Naive thymus-derived CD4-positive, alpha-beta T cell (primary cell): Measurements from ENCODE around the gene PRKN. TPM values are rescaled to one million over a fixed set of nuclear protein-coding genes. Genes with fewer than 3 reads are reported as not detected.
"Not testable (repeated sequence)": the region's sequence is repeated elsewhere in the genome, so short reads cannot be mapped to it uniquely, and the experiment has no call there.

ENCODE experiments used
- ATAC-seq: fragments of 150-1000 bp; cut with Tn5 transposase; 2 replicates; pipeline ENCODE4 v1.10.0; 2021; ENCODE audit warnings: mild to moderate bottlenecking, moderate library complexity
- CTCF ChIA-PET: fragments of 350-600 bp; sonication (Branson Sonifier 250); formaldehyde crosslinking; loops from one replicate; lab custom pipeline; 2021; ENCODE audit warnings: antibody characterized with exemption; lab: Charles Lee
- POLR2A ChIA-PET: fragments of 350-600 bp; sonication (Branson Sonifier 250); formaldehyde crosslinking; loops from one replicate; lab custom pipeline; 2021; ENCODE audit warnings: antibody characterized with exemption, inconsistent platforms; lab: Charles Lee
- DNase-seq, 9 donors: peaks; one replicate each; pipeline versions ENCODE4 v3.0.0 to v3.0.0-alpha.2; 2020 to 2022; ENCODE audit warnings: mixed read lengths in 1 of 9
- H3K27ac ChIP-seq: one replicate; pipeline ENCODE4 v1.7.0; 2013; ENCODE audit warnings: mild to moderate bottlenecking, low read depth, low read length, moderate library complexity
- H3K27me3 ChIP-seq, 2 donors: one replicate each; pipeline ENCODE4 v1.7.0; 2013; ENCODE audit warnings: low read length in 2 of 2, mild to moderate bottlenecking in 2 of 2, moderate library complexity in 2 of 2; ENCODE audit not compliant: control insufficient read depth in 2 of 2, insufficient read depth in 2 of 2
- H3K36me3 ChIP-seq, 3 experiments: 1 replicate in 2 of 3; 2 replicates in 1 of 3; pipeline ENCODE4 v1.7.0; 2013; ENCODE audit warnings: low read length in 3 of 3, mild to moderate bottlenecking in 3 of 3, moderate library complexity in 1 of 3; ENCODE audit not compliant: insufficient read depth in 3 of 3, control insufficient read depth in 2 of 3
- H3K4me1 ChIP-seq, 2 donors: one replicate each; pipeline ENCODE4 v1.7.0; 2013; ENCODE audit warnings: low read length in 2 of 2, mild to moderate bottlenecking in 2 of 2, moderate library complexity in 1 of 2; ENCODE audit not compliant: control insufficient read depth in 2 of 2, insufficient read depth in 2 of 2
- H3K4me3 ChIP-seq: 2 replicates; pipeline ENCODE4 v1.7.0; 2013; ENCODE audit warnings: mild to moderate bottlenecking, low read length
- H3K9me3 ChIP-seq, 3 experiments: 1 replicate in 2 of 3; 2 replicates in 1 of 3; pipeline ENCODE4 v1.7.0; 2013; ENCODE audit warnings: low read length in 3 of 3; ENCODE audit not compliant: control insufficient read depth in 2 of 3
- H3K27ac Mint-ChIP-seq, 9 donors: one replicate each; pipeline ENCODE4 v1.8.0; 2020 to 2022; ENCODE audit warnings: mixed read lengths in 9 of 9, mild to moderate bottlenecking in 8 of 9, moderate library complexity in 5 of 9, inconsistent platforms in 2 of 9
- H3K27me3 Mint-ChIP-seq, 5 donors: one replicate each; pipeline ENCODE4 v1.8.0; 2021 to 2022; ENCODE audit warnings: mixed read lengths in 5 of 5, mild to moderate bottlenecking in 1 of 5
- H3K36me3 Mint-ChIP-seq, 5 donors: one replicate each; pipeline ENCODE4 v1.8.0; 2020 to 2022; ENCODE audit warnings: mixed read lengths in 5 of 5, mild to moderate bottlenecking in 3 of 5, inconsistent platforms in 1 of 5
- H3K4me1 Mint-ChIP-seq, 7 donors: one replicate each; pipeline ENCODE4 v1.8.0; 2020 to 2022; ENCODE audit warnings: mixed read lengths in 7 of 7, mild to moderate bottlenecking in 3 of 7, inconsistent platforms in 1 of 7
- H3K4me3 Mint-ChIP-seq, 10 donors: one replicate each; pipeline ENCODE4 v1.8.0; 2020 to 2022; ENCODE audit warnings: mild to moderate bottlenecking in 10 of 10, mixed read lengths in 10 of 10, moderate library complexity in 6 of 10, inconsistent platforms in 2 of 10
- H3K9me3 Mint-ChIP-seq, 11 donors: one replicate each; pipeline ENCODE4 v1.8.0; 2020 to 2022; ENCODE audit warnings: mixed read lengths in 11 of 11, mild to moderate bottlenecking in 4 of 11, inconsistent platforms in 1 of 11, moderate library complexity in 1 of 11
- intact Hi-C, 2 donors: fragments of 100-400 bp; cut with micrococcal nuclease; formaldehyde crosslinking; loops; one replicate each; pipeline ENCODE4 v1.15.1; 2023
- polyA plus RNA-seq, 2 donors: library from polyadenylated mRNA; unstranded; fragments of 300-500 nt; fragmentation: Illumina TruSeq; gene quantifications; one replicate each; pipeline ENCODE4 v1.2.3, GENCODE V29; 2021
- total RNA-seq, 6 experiments: library from RNA in 5 of 6; stranded (reverse) in 5 of 6; gene quantifications; 1 replicate in 5 of 6; 2 replicates in 1 of 6; pipeline ENCODE4 v1.2.3 and lab custom pipeline; 2021 to 2026

Gene PRKN
- total and polyA plus RNA-seq, 7 experiments from 2014 or later: 0.44 to 10.3 (median 8.1) TPM

DNA sequence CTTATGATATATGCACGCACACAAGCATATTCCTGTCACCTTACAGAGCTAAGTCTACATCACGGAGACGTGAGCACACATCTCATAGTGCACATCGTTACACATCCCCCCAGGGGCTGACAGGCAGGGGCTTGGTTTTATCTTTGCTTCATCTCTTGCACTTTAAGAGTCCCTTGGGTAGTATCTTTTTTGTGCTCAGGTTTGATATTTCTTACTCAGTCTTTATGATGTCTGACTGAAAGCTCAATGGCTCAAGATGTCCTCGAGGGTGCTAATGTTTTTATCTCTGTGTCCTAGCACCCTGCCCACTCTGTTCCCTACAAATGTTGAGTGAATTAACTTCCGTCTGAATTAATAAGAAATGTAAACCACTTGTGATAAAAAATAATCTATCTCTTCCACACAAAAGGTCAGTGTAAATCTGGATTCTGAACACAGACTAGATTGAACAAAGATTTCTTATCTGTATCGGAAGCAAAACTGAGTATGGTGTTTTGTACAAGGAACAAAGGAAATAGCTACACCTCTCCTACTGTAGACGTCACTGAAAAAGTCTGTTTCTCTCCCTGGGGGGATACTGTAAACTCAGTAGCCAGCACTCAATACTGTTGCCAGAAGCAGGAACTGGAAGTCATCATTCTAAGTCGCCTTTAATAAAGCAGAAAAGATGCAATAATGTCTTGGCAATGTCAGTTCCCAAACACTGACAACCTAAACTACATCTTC lies 195.1 kb downstream of the PRKN start:
- Histone ChIP-seq H3K27ac (no peak overlapping the region), H3K4me1 (no peaks in the 10 kb centered on the region), H3K4me3 (no peak overlapping the region), H3K36me3 (no peaks in the 10 kb centered on the region), H3K9me3 (no peaks in the 10 kb centered on the region), H3K27me3 (no peaks in the 10 kb centered on the region)
- no peak overlapping the region for H3K4me3 Mint-ChIP-seq
- no peaks in the 10 kb centered on the region for H3K27me3 Mint-ChIP-seq
- no peaks in the 10 kb centered on the region for H3K4me1 Mint-ChIP-seq
- peaks cover 0 to 14% (median 0%) of the 10 kb centered on the region in 5 donors for H3K36me3 Mint-ChIP-seq
- POLR2A ChIA-PET: no interaction called here
- peak overlapping the region in 1 of 9 donors; percentile 47 for H3K27ac Mint-ChIP-seq
- CTCF ChIA-PET: no interaction called here
- ATAC-seq: no peak
- no peak for DNase-seq
- intact Hi-C loops: no loop called here
- peaks cover 0 to 2% (median 0%) of the 10 kb centered on the region in 11 donors for H3K9me3 Mint-ChIP-seq

DNA sequence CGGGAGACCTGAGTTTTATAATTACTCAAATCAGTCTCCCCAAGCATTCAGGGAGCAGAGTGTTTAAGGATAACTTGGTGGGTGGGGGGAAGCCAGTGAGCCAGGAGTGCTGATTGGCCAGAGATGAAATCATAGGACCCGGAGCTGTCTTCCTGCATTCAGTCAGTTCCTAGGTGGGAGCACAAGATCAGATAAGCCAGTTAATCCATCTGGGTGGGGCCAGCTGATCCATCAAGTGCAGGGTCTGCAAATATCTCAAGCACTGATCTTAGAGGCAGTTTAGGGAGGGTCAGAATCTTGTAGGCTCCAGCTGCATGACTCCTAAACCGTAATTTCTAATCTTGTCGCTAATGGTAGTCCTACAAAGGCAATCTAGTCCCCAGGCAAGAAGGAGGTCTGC lies 196.2 kb downstream of the PRKN start:
- POLR2A ChIA-PET, H3K4me1 Mint-ChIP-seq, H3K4me3 Mint-ChIP-seq, H3K27ac Mint-ChIP-seq, H3K27ac ChIP-seq, intact Hi-C loops, H3K27me3 ChIP-seq, H3K27me3 Mint-ChIP-seq, H3K4me3 ChIP-seq, CTCF ChIA-PET, H3K9me3 Mint-ChIP-seq, ATAC-seq, H3K4me1 ChIP-seq, DNase-seq, H3K36me3 ChIP-seq, H3K9me3 ChIP-seq: not testable (repeated sequence)
- H3K36me3 Mint-ChIP-seq: peaks cover 0 to 14% (median 0%) of the 10 kb centered on the region in 5 donors

- Histone ChIP-seq H3K27ac (no peak overlapping the region), H3K36me3 (no peaks in the 10 kb centered on the region), H3K4me3 (no peak overlapping the region), H3K9me3 (no peaks in the 10 kb centered on the region), H3K4me1 (no peaks in the 10 kb centered on the region), H3K27me3 (no peaks in the 10 kb centered on the region)
- no peak for DNase-seq
- peaks cover 0 to 11% (median 4%) of the 10 kb centered on the region in 5 donors for H3K36me3 Mint-ChIP-seq
- no peak overlapping the region for H3K4me3 Mint-ChIP-seq
- POLR2A ChIA-PET: no interaction called here
- CTCF ChIA-PET: no interaction called here
- peaks cover 0 to 4% (median 0%) of the 10 kb centered on the region in 11 donors for H3K9me3 Mint-ChIP-seq
- intact Hi-C loops: no loop called here
- peaks cover 0 to 3% (median 0%) of the 10 kb centered on the region in 7 donors for H3K4me1 Mint-ChIP-seq
- no peak for ATAC-seq
- H3K27ac Mint-ChIP-seq: no peak overlapping the region
- H3K27me3 Mint-ChIP-seq: no peaks in the 10 kb centered on the region
Measured at GRCh38 chr6:162528538-162528937, 199.0 kb downstream of the PRKN start.

DNA sequence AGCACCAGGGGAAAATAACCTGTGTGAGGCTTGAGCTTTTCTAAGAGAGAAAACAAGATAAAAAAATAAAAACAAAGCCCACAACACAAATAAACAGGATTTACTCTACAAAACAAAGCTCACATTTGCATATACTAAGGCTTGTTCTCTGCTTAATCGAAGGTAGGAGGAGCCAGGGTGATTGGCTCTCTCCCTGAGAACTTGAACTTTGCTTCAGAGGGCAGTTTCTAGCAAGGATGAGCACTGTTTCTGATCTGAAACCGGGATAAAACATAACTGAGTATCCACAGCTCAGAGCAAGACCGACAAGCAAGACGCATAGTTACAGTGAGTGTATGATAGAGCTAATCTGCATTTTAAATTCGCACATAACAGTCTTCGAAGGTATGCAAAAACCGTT lies 200.6 kb downstream of the PRKN start:
- H3K4me3 ChIP-seq: no peak overlapping the region
- no peaks in the 10 kb centered on the region for H3K4me1 ChIP-seq
- H3K27me3 ChIP-seq: no peaks in the 10 kb centered on the region
- no peak overlapping the region for H3K27ac ChIP-seq
- Mint-ChIP-seq H3K36me3 (peaks cover 0 to 17% (median 7%) of the 10 kb centered on the region in 5 donors), H3K4me3 (no peak overlapping the region), H3K27ac (no peak overlapping the region), H3K4me1 (peaks cover 0 to 3% (median 0%) of the 10 kb centered on the region in 7 donors), H3K27me3 (no peaks in the 10 kb centered on the region), H3K9me3 (peaks cover 0 to 8% (median 2%) of the 10 kb centered on the region in 11 donors)
- intact Hi-C loops: no loop called here
- no peaks in the 10 kb centered on the region for H3K9me3 ChIP-seq
- H3K36me3 ChIP-seq: no peaks in the 10 kb centered on the region
- POLR2A ChIA-PET: no interaction called here
- DNase-seq: no peak
- ATAC-seq: no peak
- CTCF ChIA-PET: no interaction called here

DNA sequence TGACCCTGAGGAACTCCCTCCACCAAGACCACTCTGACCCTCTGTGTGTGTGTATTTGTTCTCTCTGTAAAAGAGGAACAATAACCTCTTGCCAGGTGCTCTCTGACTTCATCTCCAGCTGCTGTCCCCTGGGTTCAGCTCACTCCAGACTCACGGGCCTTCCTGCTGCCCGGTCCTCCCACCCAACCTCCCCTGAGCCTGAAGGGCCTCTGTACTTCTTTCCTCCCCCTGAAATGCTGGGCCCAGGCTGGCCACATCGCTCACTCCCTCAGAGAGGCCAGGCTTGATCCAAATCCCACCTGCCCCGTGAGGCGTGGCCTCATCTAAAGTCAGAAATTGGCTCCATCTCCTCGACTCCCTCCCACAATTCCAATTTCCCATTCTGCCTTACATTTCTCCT lies 202.4 kb downstream of the PRKN start:
- H3K4me1 ChIP-seq: no peaks in the 10 kb centered on the region
- ATAC-seq (no peak), DNase-seq (no peak)
- H3K27ac ChIP-seq: no peak overlapping the region
- ChIA-PET CTCF (no interaction called here), POLR2A (no interaction called here)
- no peaks in the 10 kb centered on the region for H3K9me3 ChIP-seq
- peaks cover 0 to 8% (median 2%) of the 10 kb centered on the region in 11 donors for H3K9me3 Mint-ChIP-seq
- H3K4me3 ChIP-seq: no peak overlapping the region
- peaks cover 0 to 3% (median 0%) of the 10 kb centered on the region in 7 donors for H3K4me1 Mint-ChIP-seq
- H3K36me3 Mint-ChIP-seq: peaks cover 0 to 17% (median 4%) of the 10 kb centered on the region in 5 donors
- no peaks in the 10 kb centered on the region for H3K27me3 ChIP-seq
- H3K36me3 ChIP-seq: no peaks in the 10 kb centered on the region
- intact Hi-C loops: no loop called here
- H3K27ac Mint-ChIP-seq: no peak overlapping the region
- no peak overlapping the region for H3K4me3 Mint-ChIP-seq
- no peaks in the 10 kb centered on the region for H3K27me3 Mint-ChIP-seq

DNA sequence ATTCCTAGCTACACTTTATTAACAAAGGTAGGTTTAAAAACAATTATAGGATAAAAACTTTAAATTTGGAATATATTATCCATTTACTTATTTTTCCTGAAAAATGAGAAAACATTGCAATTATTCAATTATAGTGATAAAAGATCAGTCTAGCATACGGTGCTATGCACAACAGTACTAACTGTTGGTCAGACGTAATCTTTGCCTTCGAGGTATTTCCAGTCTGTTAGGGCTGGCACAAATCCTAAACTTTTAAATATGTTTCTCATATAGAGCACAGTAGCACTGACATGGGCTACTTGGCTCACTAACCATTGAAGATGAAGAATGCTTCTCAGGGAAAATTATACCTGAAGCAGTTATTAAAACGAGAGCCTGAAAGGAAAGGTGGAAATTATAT lies 214.8 kb downstream of the PRKN start:
- H3K4me1 Mint-ChIP-seq: peaks cover 0 to 6% (median 0%) of the 10 kb centered on the region in 7 donors
- DNase-seq: no peak
- intact Hi-C loops: no loop called here
- H3K4me3 Mint-ChIP-seq: no peak overlapping the region
- H3K27me3 ChIP-seq: no peaks in the 10 kb centered on the region
- H3K27ac Mint-ChIP-seq: no peak overlapping the region
- H3K27ac ChIP-seq: no peak overlapping the region
- no peak for ATAC-seq
- peaks cover 0 to 2% (median 0%) of the 10 kb centered on the region in 11 donors for H3K9me3 Mint-ChIP-seq
- no peaks in the 10 kb centered on the region for H3K27me3 Mint-ChIP-seq
- no peak overlapping the region for H3K4me3 ChIP-seq
- POLR2A ChIA-PET: no interaction called here
- H3K4me1 ChIP-seq: no peaks in the 10 kb centered on the region
- CTCF ChIA-PET: no interaction called here
- H3K9me3 ChIP-seq: no peaks in the 10 kb centered on the region
- peaks cover 0 to 11% (median 0%) of the 10 kb centered on the region in 5 donors for H3K36me3 Mint-ChIP-seq
- no peaks in the 10 kb centered on the region for H3K36me3 ChIP-seq

DNA sequence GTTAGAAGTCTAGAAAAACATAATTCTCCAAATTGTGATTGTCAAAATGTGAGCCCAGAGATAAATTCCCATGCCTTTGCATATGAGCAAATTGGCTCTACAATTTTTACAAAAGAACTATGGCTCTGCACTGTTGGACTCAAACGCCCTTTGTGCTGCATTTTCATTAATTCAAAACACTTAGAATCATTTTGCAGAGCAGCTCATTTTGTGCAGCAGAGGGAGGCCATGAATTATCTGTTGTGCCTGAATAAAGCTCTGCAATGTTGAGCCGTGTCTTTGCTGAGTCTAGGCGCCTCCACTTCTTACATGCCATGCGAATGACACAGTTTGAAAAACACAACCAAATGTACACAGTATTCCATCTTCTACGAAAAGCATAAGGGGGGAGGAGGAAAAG lies 230.2 kb downstream of the PRKN start:
- Mint-ChIP-seq H3K27ac (no peak overlapping the region), H3K27me3 (no peaks in the 10 kb centered on the region), H3K9me3 (peaks cover 0 to 4% (median 0%) of the 10 kb centered on the region in 11 donors), H3K4me1 (no peaks in the 10 kb centered on the region), H3K4me3 (no peak overlapping the region), H3K36me3 (peaks cover 0 to 3% (median 0%) of the 10 kb centered on the region in 5 donors)
- Histone ChIP-seq H3K36me3 (no peaks in the 10 kb centered on the region), H3K9me3 (no peaks in the 10 kb centered on the region), H3K4me1 (no peaks in the 10 kb centered on the region), H3K4me3 (no peak overlapping the region), H3K27me3 (no peaks in the 10 kb centered on the region), H3K27ac (no peak overlapping the region)
- DNase-seq (no peak), ATAC-seq (no peak)
- intact Hi-C loops: no loop called here
- POLR2A ChIA-PET: no interaction called here
- CTCF ChIA-PET: no interaction called here
